Measurements from ENCODE around the gene MGAT4A. TPM values are rescaled to one million over a fixed set of nuclear protein-coding genes. Genes with fewer than 3 reads are reported as not detected.
"Not testable (repeated sequence)": the region's sequence is repeated elsewhere in the genome, so short reads cannot be mapped to it uniquely, and the experiment has no call there.

Gene MGAT4A
- total RNA-seq, 2 donors from 2014 or later = 13.2 to 37.4 TPM

DNA sequence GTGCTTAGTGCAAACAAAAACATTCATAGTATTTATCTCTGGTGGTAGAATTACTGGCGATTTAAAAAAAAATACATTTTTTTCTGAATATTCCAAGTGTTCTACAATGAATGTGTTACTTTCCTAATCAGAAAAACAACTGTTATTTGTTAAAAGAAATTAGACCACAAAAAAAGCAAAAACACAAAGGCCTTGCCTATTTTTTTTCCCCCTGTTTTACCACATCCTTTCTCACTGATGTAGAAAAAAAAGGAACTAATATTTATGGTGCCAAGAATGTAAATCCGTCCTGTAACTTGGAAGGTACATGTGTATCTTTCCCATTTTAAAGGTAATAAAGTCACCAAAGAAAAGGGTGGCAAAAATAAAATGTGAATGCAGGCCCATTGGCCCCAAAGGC lies 28.4 kb upstream of the MGAT4A start:
- no peak overlapping the region for H3K27ac ChIP-seq
- H3K4me3 ChIP-seq = no peak overlapping the region
- H3K4me1 ChIP-seq = peaks cover 0 to 24% of the 10 kb centered on the region in 2 donors
- H3K9me3 ChIP-seq = no peaks in the 10 kb centered on the region
- TF ChIP-seq, protein P1, sequence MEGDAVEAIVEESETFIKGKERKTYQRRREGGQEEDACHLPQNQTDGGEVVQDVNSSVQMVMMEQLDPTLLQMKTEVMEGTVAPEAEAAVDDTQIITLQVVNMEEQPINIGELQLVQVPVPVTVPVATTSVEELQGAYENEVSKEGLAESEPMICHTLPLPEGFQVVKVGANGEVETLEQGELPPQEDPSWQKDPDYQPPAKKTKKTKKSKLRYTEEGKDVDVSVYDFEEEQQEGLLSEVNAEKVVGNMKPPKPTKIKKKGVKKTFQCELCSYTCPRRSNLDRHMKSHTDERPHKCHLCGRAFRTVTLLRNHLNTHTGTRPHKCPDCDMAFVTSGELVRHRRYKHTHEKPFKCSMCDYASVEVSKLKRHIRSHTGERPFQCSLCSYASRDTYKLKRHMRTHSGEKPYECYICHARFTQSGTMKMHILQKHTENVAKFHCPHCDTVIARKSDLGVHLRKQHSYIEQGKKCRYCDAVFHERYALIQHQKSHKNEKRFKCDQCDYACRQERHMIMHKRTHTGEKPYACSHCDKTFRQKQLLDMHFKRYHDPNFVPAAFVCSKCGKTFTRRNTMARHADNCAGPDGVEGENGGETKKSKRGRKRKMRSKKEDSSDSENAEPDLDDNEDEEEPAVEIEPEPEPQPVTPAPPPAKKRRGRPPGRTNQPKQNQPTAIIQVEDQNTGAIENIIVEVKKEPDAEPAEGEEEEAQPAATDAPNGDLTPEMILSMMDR (IDR thresholded peaks at IDR 0.05) = no peak
- H3K27me3 ChIP-seq = no peaks in the 10 kb centered on the region
- no peaks in the 10 kb centered on the region for H3K36me3 ChIP-seq
- no peak for DNase-seq (ENCODE audit: low spot score)

DNA sequence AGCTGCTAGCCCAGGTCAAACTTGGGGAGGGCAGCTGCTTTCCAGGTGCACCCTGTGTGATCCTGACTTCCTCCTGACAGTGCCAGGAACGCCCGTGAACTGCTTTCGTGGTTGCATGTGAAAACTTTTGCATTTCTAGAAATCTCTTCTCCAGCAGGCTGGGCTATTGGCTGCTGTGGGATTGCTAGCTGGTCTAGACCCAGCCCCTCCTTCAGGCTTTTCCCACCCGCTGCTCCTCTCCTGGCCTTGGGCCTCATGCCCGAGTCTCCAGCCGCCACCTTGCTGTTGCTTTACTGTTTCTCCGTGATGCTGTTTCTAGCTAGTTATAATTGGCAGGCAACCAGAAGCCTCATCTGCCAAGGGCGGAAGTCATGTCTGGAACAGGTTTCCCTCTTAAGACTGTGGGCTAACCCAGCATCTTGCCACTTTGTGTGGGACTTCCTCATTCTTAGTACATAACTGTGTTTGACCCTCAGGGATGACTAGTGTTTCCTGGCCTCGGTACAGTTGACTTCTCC lies 27.0 kb upstream of the MGAT4A start:
- no peaks in the 10 kb centered on the region for H3K9me3 ChIP-seq
- TF ChIP-seq, protein P1 (IDR thresholded peaks at IDR 0.05) = no peak
- H3K36me3 ChIP-seq = no peaks in the 10 kb centered on the region
- no peak overlapping the region for H3K4me3 ChIP-seq
- H3K4me1 ChIP-seq = peaks cover 0 to 24% of the 10 kb centered on the region in 2 donors
- H3K27ac ChIP-seq = peak overlapping the region in 1 of 2 donors; percentile 7
- no peaks in the 10 kb centered on the region for H3K27me3 ChIP-seq
- DNase-seq (ENCODE audit: low spot score) = peak; percentile 85

DNA sequence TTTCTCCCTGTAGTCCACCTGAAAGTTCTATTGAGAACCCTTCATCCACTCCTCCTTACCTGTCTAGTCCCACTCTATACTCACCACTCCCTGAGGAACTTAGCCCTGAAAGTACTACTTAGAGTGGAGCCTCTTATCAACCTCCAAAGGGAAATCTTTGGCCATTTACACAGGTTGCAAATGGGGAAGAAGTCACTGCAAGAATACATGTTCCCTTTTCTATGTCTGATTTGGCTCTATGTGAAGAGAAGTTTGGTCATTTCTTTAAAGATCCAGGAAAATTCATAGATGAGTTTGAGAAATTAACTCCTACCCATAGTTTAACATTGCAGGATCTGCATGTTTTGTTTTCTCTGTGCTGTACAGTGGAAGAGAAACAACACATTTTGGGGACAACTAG lies 22.9 kb upstream of the MGAT4A start:
- Histone ChIP-seq H3K4me3 (no peak overlapping the region), H3K27ac (no peak overlapping the region), H3K27me3 (no peaks in the 10 kb centered on the region), H3K4me1 (peaks cover 0 to 15% of the 10 kb centered on the region in 2 donors), H3K9me3 (no peaks in the 10 kb centered on the region), H3K36me3 (no peaks in the 10 kb centered on the region)
- DNase-seq (ENCODE audit: low spot score) = no peak
- TF ChIP-seq, protein P1 (IDR thresholded peaks at IDR 0.05) = no peak

DNA sequence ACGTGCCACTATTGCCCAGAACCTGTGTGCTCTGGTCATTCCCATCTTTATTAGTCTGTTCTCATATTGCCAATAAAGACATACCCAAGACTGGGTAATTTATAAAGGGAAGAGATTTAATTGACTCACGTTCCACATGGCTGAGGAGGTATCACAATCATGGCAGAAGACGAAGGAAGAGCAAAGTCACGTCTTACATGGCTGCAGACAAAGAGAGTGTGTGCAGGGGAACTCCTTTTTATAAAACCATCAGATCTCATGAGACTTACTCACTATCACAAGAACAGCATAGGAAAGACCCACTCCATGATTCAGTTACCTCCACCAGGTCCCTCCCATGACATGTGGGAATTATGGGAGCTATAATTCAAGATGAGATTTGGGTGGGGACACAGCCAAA lies 21.8 kb upstream of the MGAT4A start:
- H3K9me3 ChIP-seq; H3K4me3 ChIP-seq; H3K27ac ChIP-seq; DNase-seq (ENCODE audit: low spot score); H3K4me1 ChIP-seq; H3K36me3 ChIP-seq; H3K27me3 ChIP-seq: not testable (repeated sequence)

DNA sequence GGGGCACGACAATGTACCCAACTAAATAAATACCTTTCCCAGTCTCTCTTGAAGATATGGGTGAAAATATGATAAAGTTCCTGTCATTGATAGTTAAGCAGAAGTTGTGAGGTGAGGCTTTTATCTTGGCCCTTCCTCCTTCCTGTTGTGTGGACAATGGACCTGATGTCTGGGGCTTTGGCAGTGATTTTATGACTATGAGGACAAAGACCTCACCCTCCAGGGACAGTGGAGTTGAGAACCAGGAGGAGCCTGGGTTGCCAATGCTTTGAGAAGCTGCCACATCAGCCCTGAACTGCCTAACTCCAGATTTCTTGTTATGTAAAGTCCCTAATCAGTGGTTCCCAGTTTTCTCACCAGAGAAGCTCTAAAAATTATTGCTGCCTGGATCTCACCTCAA lies 20.8 kb upstream of the MGAT4A start:
- Histone ChIP-seq H3K9me3 (no peaks in the 10 kb centered on the region), H3K27ac (no peak overlapping the region), H3K36me3 (no peaks in the 10 kb centered on the region), H3K4me3 (no peak overlapping the region), H3K4me1 (no peaks in the 10 kb centered on the region), H3K27me3 (no peaks in the 10 kb centered on the region)
- TF ChIP-seq, protein P1 (IDR thresholded peaks at IDR 0.05) = no peak
- DNase-seq (ENCODE audit: low spot score) = no peak

DNA sequence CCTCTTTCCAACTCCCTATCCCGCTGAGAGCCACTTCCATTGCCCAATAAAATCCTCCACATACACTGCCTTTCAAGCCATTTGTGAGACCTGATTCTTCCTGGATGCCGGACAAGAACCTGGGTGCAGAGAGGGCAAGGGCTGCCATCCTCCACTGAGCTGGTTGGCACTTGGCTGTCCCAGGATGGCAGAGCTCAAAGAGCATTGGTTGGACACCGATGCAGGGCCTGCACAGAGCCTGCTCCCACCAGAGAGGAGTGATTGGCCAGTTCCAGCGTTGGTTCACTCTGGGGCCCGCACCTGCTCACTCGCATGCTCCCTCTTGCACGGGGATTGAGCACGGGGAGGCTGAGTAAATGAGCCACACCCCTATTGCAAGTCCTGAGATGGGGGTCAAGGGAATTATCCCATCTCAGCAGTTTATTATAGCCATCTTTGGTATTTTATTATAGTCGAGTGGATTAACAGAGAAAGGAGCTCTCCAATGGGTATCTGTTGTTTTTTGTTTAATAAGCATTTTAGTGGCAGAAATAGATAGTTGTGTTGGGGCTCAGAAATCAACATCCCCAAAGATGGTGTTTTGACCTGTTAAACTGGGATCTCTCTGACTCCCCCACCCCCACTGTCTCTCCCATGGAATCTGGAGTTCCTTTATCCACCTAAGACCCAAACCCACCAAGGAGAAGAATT lies 19.8 kb upstream of the MGAT4A start:
- Histone ChIP-seq H3K4me3 (no peak overlapping the region), H3K9me3 (no peaks in the 10 kb centered on the region), H3K27me3 (no peaks in the 10 kb centered on the region), H3K4me1 (no peaks in the 10 kb centered on the region), H3K27ac (no peak overlapping the region), H3K36me3 (no peaks in the 10 kb centered on the region)
- no peak for DNase-seq (ENCODE audit: low spot score)
- TF ChIP-seq, protein P1 (IDR thresholded peaks at IDR 0.05) = no peak

All from right atrium auricular region (tissue), 2 donors.